Measurements from ENCODE around the gene CD58.

CD58 gene

GRCh38 chr1:116465845-116466685 is 104.8 kb downstream of the CD58 start:
- no peak for DNase-seq

- no peak for DNase-seq
These were observed 105.4 kb downstream of the CD58 start for GRCh38 chr1:116465477-116465844.

All from effector CD8-positive, alpha-beta T cell (primary cell).